Activated CD4-positive, alpha-beta T cell treated with anti-CD3 and anti-CD28 coated beads, Interleukin-2, amount 10 ng/mL, durations not matched to agents 24 days and 14 days (primary cell): ENCODE measurements around the gene SMC3. TPM values are rescaled to one million over a fixed set of nuclear protein-coding genes. Genes with fewer than 3 reads are reported as not detected.
"Not testable (repeated sequence)": the region's sequence is repeated elsewhere in the genome, so short reads cannot be mapped to it uniquely, and the experiment has no call there.

Source experiments
- DNase-seq: peaks from one replicate; pipeline ENCODE4 v3.0.0; 2022
- H3K27ac Mint-ChIP-seq: one replicate; pipeline ENCODE4 v1.8.0; 2022; ENCODE audit warnings: mild to moderate bottlenecking, mixed read lengths
- H3K27me3 Mint-ChIP-seq: one replicate; pipeline ENCODE4 v1.8.0; 2022; ENCODE audit warnings: mixed read lengths
- H3K36me3 Mint-ChIP-seq: one replicate; pipeline ENCODE4 v1.8.0; 2022; ENCODE audit warnings: low read depth, mild to moderate bottlenecking, mixed read lengths
- H3K4me1 Mint-ChIP-seq: one replicate; pipeline ENCODE4 v1.8.0; 2021; ENCODE audit warnings: mixed read lengths
- H3K4me3 Mint-ChIP-seq: one replicate; pipeline ENCODE4 v1.8.0; 2022; ENCODE audit warnings: mild to moderate bottlenecking, moderate library complexity, mixed read lengths
- H3K9me3 Mint-ChIP-seq: one replicate; pipeline ENCODE4 v1.8.0; 2021; ENCODE audit warnings: mixed read lengths
- intact Hi-C: fragments of 100-400 bp; cut with micrococcal nuclease; formaldehyde crosslinking; loops from one replicate; pipeline ENCODE4 v1.15.1; 2023
- total RNA-seq: library from RNA; stranded (reverse); gene quantifications from 2 replicates; pipeline ENCODE4 v1.2.3, GENCODE V29; 2022

The SMC3 gene
- 82.2 and 87.3 TPM in 2 replicates for total RNA-seq

DNA sequence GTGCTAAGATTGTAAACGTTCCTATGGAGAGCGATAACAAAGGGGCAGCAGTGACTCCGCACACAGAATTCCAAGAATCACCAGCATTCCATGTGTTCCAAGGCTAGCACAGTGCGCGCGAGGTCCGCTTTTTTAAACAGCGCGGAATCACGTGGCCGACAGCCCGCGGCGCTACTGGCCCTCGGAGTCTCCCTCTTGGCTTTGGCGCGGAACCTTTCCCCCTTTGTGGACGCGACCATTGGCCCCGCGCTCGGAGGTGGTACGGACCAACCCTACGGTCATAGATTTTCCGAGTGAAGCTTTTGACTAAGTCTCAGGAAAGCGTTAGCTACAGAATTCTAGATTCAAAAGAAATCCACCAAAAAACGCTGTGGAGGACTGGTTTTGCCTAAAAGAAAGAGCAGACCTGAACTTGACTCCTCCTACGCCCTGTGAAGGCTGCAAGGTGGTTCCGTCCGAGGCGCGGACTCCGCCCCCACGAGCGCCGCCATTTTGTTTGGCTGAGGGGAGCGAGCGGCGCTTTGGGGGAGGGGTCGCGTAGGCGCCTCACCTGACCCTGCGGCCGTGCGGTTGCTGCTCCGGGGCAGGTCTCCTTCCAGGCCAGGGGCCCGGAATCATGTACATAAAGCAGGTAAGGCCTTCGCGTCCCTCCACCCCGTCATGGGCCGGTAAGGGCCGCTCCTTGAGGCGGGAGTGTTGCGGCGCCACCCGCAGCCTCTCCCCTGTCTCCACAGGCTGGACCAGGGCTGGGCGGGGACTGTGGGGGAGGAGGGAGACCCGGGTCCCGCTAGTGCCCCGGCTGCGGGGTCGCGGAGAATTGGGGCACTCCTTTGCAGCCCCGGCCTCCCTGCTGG is at the start of gene SMC3:
SMC3 (plus strand) TSS at position 495 of the 854 bp plus-strand sequence; CDS start at position 617, 122 bp downstream.
- Mint-ChIP-seq H3K9me3 (no peaks in the 10 kb centered on the region), H3K4me1 (peaks cover 32% of the 10 kb centered on the region), H3K27ac (peak within 1 kb of the TSS; percentile 98), H3K4me3 (peak within 1 kb of the TSS; percentile 97), H3K27me3 (peaks cover 21% of the 10 kb centered on the region), H3K36me3 (peaks cover 19% of the 10 kb centered on the region)
- peak; percentile 98 for DNase-seq
- intact Hi-C loops = loop anchor here (1.0 to 10.0 kb wide), 8 partner anchors 70 to 643 kb away; partner anchors contain the start of genes BBIP1, DUSP5, SHOC2 and XPNPEP1

DNA sequence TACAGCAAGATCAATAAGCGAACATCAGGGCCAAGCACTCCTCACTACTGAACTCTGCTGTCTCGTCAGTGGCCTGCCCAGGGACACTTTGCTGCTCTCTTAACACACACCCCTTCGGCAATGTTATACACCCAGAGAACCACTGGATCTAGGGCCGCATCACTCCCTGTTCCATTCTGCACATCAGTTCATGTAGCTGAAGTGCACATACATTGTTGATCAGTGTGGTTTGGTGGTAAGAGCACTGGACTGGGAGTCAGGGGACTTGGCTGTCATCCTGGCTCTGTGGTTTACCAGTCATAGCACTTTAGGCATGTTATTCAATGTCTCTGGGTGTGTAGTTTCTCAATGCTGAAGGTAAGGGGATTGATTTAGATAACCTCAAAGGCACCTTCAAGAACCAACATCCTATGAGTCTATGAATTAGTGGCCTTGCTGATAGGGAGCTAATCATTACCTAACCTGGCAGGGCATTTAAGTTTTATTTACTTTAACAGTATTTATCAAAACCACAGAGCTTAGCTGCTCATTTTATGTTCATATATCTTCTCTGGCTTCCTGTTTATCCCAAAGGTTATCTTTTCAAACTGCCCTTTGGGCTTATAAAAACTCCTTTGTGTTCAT is 45.0 kb upstream of the SMC3 start:
- intact Hi-C loops = no loop called here
- peaks cover 45% of the 10 kb centered on the region for H3K4me1 Mint-ChIP-seq
- no peak overlapping the region for H3K4me3 Mint-ChIP-seq
- peak overlapping the region; percentile 21 for H3K27ac Mint-ChIP-seq
- H3K36me3 Mint-ChIP-seq = peaks cover 44% of the 10 kb centered on the region
- peak; percentile 76 for DNase-seq
- H3K9me3 Mint-ChIP-seq = no peaks in the 10 kb centered on the region
- H3K27me3 Mint-ChIP-seq = no peaks in the 10 kb centered on the region

- intact Hi-C loops = no loop called here
- H3K27ac Mint-ChIP-seq = peak overlapping the region; percentile 1
- peaks cover 57% of the 10 kb centered on the region for H3K4me1 Mint-ChIP-seq
- H3K9me3 Mint-ChIP-seq = no peaks in the 10 kb centered on the region
- H3K36me3 Mint-ChIP-seq = peaks cover 41% of the 10 kb centered on the region
- no peak for DNase-seq
- peak overlapping the region; percentile 1 for H3K4me3 Mint-ChIP-seq
- no peaks in the 10 kb centered on the region for H3K27me3 Mint-ChIP-seq
Measured at GRCh38 chr10:110523736-110524135, 43.8 kb upstream of the SMC3 start.

- peak overlapping the region; percentile 1 for H3K27ac Mint-ChIP-seq
- no peak overlapping the region for H3K4me3 Mint-ChIP-seq
- H3K36me3 Mint-ChIP-seq = peaks cover 41% of the 10 kb centered on the region
- intact Hi-C loops = no loop called here
- H3K4me1 Mint-ChIP-seq = peaks cover 61% of the 10 kb centered on the region
- DNase-seq = no peak
- H3K27me3 Mint-ChIP-seq = no peaks in the 10 kb centered on the region
- no peaks in the 10 kb centered on the region for H3K9me3 Mint-ChIP-seq
Measured at GRCh38 chr10:110524179-110524858, 43.2 kb upstream of the SMC3 start.

DNA sequence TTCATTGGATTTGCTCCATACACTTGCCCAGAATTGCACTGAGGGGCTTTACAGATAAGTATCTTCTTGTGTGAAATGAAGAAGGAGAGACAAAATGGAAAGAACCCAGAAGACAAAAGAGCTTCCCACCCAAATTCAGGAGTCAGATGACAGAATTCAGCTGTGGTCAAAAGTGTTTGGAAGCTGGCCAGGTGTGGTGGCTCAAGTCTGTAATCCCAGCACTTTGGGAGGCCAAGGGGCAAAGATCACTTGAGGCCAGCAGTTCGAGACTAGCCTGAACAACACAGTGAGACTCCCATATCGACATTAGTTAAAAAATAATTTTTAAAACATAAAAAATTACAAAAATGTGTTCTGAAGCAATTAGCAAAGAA is 42.6 kb upstream of the SMC3 start:
- Mint-ChIP-seq H3K4me1 (peaks cover 66% of the 10 kb centered on the region), H3K9me3 (no peaks in the 10 kb centered on the region), H3K27me3 (no peaks in the 10 kb centered on the region), H3K4me3 (no peak overlapping the region), H3K27ac (no peak overlapping the region), H3K36me3 (peaks cover 38% of the 10 kb centered on the region)
- intact Hi-C loops = loop anchor here (5.0 kb wide), 1 partner anchor 273 kb away; no protein-coding TSS in a partner anchor
- DNase-seq = no peak

DNA sequence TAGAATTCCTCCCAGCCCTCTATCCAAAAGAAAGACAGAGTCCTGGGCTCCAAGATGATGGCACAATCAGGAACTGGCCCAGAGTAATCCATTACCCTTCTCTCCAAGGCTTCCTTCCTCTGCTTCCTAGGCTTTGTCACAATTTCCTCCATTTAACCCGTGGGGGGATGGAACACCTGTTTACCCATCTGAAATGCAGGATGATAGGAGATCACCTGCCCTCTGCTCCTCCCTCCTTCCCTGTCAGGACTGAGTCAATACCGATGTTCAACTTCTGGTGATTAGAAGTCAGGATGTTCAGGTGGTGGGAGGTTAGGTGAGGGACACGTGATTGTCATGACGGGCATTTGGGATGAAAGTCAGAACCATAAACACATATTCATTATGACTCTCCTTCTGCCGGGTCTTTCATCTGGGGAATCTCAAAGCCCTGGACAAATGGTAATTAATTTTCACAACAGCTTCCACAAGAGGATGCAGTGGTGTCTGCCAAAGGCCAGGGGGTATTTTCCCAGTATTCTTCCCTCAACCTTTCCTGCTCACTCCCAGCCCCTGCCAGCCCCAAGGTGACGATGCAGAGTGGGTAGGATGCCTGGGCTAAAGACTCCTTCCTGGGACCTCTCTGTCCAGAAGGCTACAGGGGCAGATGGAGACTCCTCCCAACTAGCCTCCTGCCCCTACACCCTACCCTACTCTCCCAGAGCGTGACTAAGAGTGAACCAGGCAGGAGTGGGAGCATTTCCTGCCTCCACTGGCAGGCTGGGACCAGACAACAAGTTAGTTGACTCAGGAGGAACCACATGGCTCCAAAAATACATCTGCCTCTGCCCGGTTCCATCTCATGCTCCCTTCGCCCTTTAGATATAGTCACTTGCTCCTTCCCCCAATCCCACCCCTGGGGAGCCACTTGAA is 41.9 kb upstream of the SMC3 start:
- intact Hi-C loops = loop anchor here (5.0 kb wide), 1 partner anchor 273 kb away; no protein-coding TSS in a partner anchor
- Mint-ChIP-seq H3K36me3 (peaks cover 35% of the 10 kb centered on the region), H3K27ac (peak overlapping the region; percentile 23), H3K27me3 (no peaks in the 10 kb centered on the region), H3K4me3 (peak overlapping the region; percentile 0), H3K4me1 (peaks cover 66% of the 10 kb centered on the region), H3K9me3 (no peaks in the 10 kb centered on the region)
- DNase-seq = no peak

DNA sequence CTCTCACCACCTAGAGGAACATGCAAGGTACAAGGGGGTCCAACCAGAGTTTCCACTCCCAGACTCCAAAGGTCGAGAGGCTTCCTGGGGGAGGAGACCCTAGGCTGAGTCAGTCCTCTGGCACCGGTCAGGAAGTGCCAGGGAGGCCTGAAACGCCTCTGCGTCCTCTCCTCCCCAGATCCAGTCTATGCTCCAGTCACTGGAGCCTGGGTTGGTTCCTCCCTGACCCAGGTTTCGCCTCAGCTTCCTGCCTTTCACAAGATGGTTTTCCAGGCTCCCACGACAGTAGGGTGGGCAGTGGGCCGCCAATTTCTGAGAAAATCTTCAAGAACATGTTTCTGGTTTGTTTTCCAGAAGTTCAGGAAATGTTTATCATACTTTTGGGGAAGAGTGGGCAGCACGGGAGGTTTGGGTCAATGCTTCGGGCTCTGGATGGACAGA is 39.7 kb upstream of the SMC3 start:
- Mint-ChIP-seq H3K4me1 (peaks cover 68% of the 10 kb centered on the region), H3K36me3 (peaks cover 26% of the 10 kb centered on the region), H3K27me3 (no peaks in the 10 kb centered on the region), H3K9me3 (no peaks in the 10 kb centered on the region), H3K4me3 (peak overlapping the region; percentile 57), H3K27ac (peak overlapping the region; percentile 84)
- intact Hi-C loops = loop anchor here (1.0 to 5.0 kb wide), 3 partner anchors 9 to 275 kb away; no protein-coding TSS in a partner anchor
- no peak for DNase-seq

- peaks cover 69% of the 10 kb centered on the region for H3K4me1 Mint-ChIP-seq
- DNase-seq = no peak
- H3K36me3 Mint-ChIP-seq = peaks cover 25% of the 10 kb centered on the region
- H3K27ac Mint-ChIP-seq = peak overlapping the region; percentile 84
- intact Hi-C loops = loop anchor here (1.0 to 5.0 kb wide), 3 partner anchors 8 to 276 kb away; no protein-coding TSS in a partner anchor
- H3K4me3 Mint-ChIP-seq = peak overlapping the region; percentile 57
- no peaks in the 10 kb centered on the region for H3K27me3 Mint-ChIP-seq
- no peaks in the 10 kb centered on the region for H3K9me3 Mint-ChIP-seq
Measured at GRCh38 chr10:110528224-110528996, 39.1 kb upstream of the SMC3 start.

DNA sequence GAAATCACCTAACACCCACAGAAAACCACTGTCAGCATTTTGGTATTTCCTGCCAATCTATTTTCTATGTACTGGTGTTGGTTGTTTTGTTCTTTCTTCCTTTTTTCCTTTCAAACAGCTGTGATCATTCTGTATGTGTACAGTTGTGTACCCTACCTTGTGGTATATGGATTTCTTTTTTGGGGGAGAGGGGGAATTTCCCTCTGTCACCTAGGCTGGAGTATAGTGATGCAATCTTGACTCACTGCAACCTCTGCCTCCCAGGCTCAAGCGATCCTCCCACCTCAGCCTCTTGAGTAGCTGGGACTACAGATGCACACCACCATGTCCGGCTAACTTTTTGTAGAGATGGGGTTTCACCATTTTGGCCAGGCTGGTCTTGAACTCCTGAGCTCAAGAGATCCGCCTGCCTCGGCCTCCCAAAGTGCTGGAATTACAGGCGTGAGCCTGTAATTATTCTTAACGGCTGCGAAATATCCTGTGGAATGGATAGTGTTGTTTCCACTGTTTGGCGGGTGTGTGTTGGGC is 38.4 kb upstream of the SMC3 start:
- peak overlapping the region; percentile 46 for H3K4me3 Mint-ChIP-seq
- H3K27me3 Mint-ChIP-seq, H3K9me3 Mint-ChIP-seq: not testable (repeated sequence)
- peak; percentile 78 for DNase-seq
- peaks cover 19% of the 10 kb centered on the region for H3K36me3 Mint-ChIP-seq
- peaks cover 63% of the 10 kb centered on the region for H3K4me1 Mint-ChIP-seq
- H3K27ac Mint-ChIP-seq = peak overlapping the region; percentile 80
- intact Hi-C loops = loop anchor here (1.0 to 5.0 kb wide), 8 partner anchors 7 to 277 kb away; no protein-coding TSS in a partner anchor

DNA sequence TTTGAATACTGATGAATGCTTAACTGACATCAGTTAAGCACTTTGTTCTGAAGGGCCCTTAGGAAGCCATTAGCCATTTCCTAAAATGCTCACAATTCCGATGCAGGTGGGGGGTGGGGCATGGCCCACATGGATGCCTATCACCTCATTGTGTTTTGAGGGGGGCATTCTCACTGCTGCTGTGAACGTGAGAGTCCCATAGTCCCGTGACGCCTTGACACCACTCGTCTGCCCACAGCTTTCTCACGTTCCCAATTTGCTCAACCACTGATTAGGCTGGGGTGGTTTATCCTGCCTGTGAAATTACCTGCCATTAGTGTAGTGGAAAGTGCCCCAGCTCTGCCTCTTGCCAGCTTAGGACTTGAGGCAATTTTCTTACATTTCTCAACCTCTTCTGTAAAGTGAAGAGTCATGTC is 37.9 kb upstream of the SMC3 start:
- H3K27ac Mint-ChIP-seq = peak overlapping the region; percentile 80
- intact Hi-C loops = loop anchor here (1.0 to 5.0 kb wide), 7 partner anchors 17 to 277 kb away; no protein-coding TSS in a partner anchor
- no peaks in the 10 kb centered on the region for H3K27me3 Mint-ChIP-seq
- peaks cover 62% of the 10 kb centered on the region for H3K4me1 Mint-ChIP-seq
- H3K9me3 Mint-ChIP-seq = no peaks in the 10 kb centered on the region
- peak overlapping the region; percentile 46 for H3K4me3 Mint-ChIP-seq
- H3K36me3 Mint-ChIP-seq = peaks cover 16% of the 10 kb centered on the region
- no peak for DNase-seq

GRCh38 chr10:110530131-110530831 is 37.2 kb upstream of the SMC3 start:
- peaks cover 17% of the 10 kb centered on the region for H3K36me3 Mint-ChIP-seq
- DNase-seq = no peak
- no peaks in the 10 kb centered on the region for H3K9me3 Mint-ChIP-seq
- peak overlapping the region; percentile 45 for H3K27ac Mint-ChIP-seq
- peaks cover 65% of the 10 kb centered on the region for H3K4me1 Mint-ChIP-seq
- no peak overlapping the region for H3K4me3 Mint-ChIP-seq
- intact Hi-C loops = no loop called here
- no peaks in the 10 kb centered on the region for H3K27me3 Mint-ChIP-seq
